ENCODE results near the gene USP47. TPM values are rescaled to one million over a fixed set of nuclear protein-coding genes. Genes with fewer than 3 reads are reported as not detected.

The USP47 gene
- total and polyA plus RNA-seq, 2 of the 8 experiments (the other 6 are each of a cell fraction or from before 2014, with no cell fraction given), result 4.2 to 21.3 TPM

DNA sequence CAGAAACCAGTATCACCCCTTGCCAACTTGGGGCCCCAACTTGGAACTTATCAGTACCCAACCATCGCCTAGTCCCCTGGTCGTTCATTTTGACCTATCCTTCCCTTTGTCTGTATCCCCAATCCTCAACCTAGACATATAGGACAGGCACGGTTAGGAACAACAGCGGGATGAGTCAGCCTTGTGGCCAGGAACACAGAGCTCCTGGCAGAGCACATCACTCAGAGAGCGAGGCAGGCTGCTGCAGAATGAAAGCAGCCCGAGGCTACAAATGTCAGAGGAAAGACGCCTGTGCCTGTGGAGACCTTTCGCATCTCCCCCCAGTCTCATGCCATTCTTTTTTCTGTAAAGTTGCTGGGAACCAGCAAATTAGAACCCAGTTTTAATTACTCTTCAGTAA, 152.1 kb downstream of the USP47 start:
- Histone ChIP-seq H2AFZ (ENCODE audit: low read length) (no peak overlapping the region), H3K18ac (ENCODE audit: extremely low read depth, low read length) (no peak overlapping the region), H4K20me1 (replicated peaks in 1 of 2; ENCODE audit: control insufficient read depth in 1 of 2, insufficient read depth in 2 of 2, low read length in 2 of 2) (no peaks in the 10 kb centered on the region), H3K79me1 (ENCODE audit: low read depth, low read length) (no peaks in the 10 kb centered on the region), H3K79me2 (ENCODE audit: control insufficient read depth in 1 of 2, insufficient read depth in 2 of 2, low read length in 2 of 2) (no peaks in the 10 kb centered on the region), H3K9ac (replicated peaks in 1 of 4; ENCODE audit: extremely low read depth in 1 of 4, low read depth in 3 of 4, low read length in 3 of 4) (no peak overlapping the region), H4K91ac (replicated peaks; ENCODE audit: insufficient read length, low read length) (no peak overlapping the region), H2BK5ac (ENCODE audit: low read depth, low read length) (no peak overlapping the region), H2BK20ac (ENCODE audit: low read length) (no peak overlapping the region), H3K27ac (ENCODE audit: low read depth, low read length) (no peak overlapping the region), H4K8ac (ENCODE audit: extremely low read depth, insufficient read depth, low read length) (no peak overlapping the region), H3K27me3 (replicated peaks in 1 of 4; ENCODE audit: control insufficient read depth in 3 of 4, extremely low read depth in 1 of 4, insufficient read depth in 3 of 4, low read length in 3 of 4) (no peaks in the 10 kb centered on the region), H3K4me1 (replicated peaks in 1 of 4; ENCODE audit: control insufficient read depth in 3 of 4, insufficient read depth in 4 of 4, low read length in 3 of 4) (no peaks in the 10 kb centered on the region), H3K9me3 (ENCODE audit: insufficient read depth in 2 of 2, low read depth in 1 of 2, low read length in 1 of 2) (no peaks in the 10 kb centered on the region), H3K56ac (replicated peaks; ENCODE audit: insufficient read length, low read depth, low read length) (no peak overlapping the region), H3K23me2 (ENCODE audit: low read depth, low read length) (no peaks in the 10 kb centered on the region), H3K14ac (ENCODE audit: insufficient read length) (no peak overlapping the region), H3K4ac (replicated peaks; ENCODE audit: insufficient read length, low read depth, low read length) (no peak overlapping the region), H2BK12ac (ENCODE audit: low read depth, low read length) (no peak overlapping the region), H3K23ac (ENCODE audit: insufficient read length) (no peak overlapping the region), H3K4me2 (ENCODE audit: insufficient read depth in 1 of 2, low read depth in 2 of 2, low read length in 2 of 2) (no peak overlapping the region), H2BK15ac (ENCODE audit: low read length) (no peak overlapping the region), H2BK120ac (replicated peaks; ENCODE audit: low read depth, low read length) (no peak overlapping the region), H4K5ac (ENCODE audit: insufficient read length, low read depth, low read length) (no peak overlapping the region), H3K4me3 (ENCODE audit: extremely low read depth in 1 of 4, insufficient read depth in 2 of 4, low read depth in 3 of 4, low read length in 4 of 4) (no peak overlapping the region), H2AK5ac (ENCODE audit: low read depth, low read length) (no peak overlapping the region), H3K36me3 (ENCODE audit: control insufficient read depth in 2 of 4, insufficient read depth in 4 of 4, low read length in 3 of 4) (peaks cover 2 to 6% (median 5%) of the 10 kb centered on the region in 4 experiments; a peak in 5 of 8 replicates)
- WGBS, 2 experiments (ENCODE audit: extremely low coverage in 1 of 2, insufficient coverage in 1 of 2, insufficient read length in 1 of 2, insufficient replicate concordance in 2 of 2, low coverage in 1 of 2, low lambda C conversion rate in 2 of 2, missing lambda C conversion rate in 1 of 2), result 83% methylated on average over 8 of the region's 8 CpGs; no CpG with 5 or more reads in 1 of the 2 experiments
- no peak for DNase-seq (ENCODE audit: low read depth in 1 of 2, low spot score in 2 of 2)
- POLR2A ChIA-PET (ENCODE audit: partially characterized antibody), result interaction anchor here (1.1 to 1.8 kb wide), 2 partner anchors 14 to 17 kb away, joined by 3 to 7 read pairs; partner anchors contain the start of gene DKK3
- no peak for FAIRE-seq
- CTCF ChIA-PET (ENCODE audit: partially characterized antibody), result interaction anchor here (0.6 to 0.9 kb wide), 2 partner anchors 11 to 181 kb away, joined by 3 read pairs; no protein-coding TSS in a partner anchor
- TF ChIP-seq POLR2A (IDR thresholded peaks at IDR 0.05; ENCODE audit: control extremely low read depth in 1 of 2, low read depth in 2 of 2, low read length in 2 of 2), result no peak
- no peak for TF ChIP-seq CHD2 (IDR thresholded peaks at IDR 0.05; ENCODE audit: low read length)
- TF ChIP-seq, protein P1, sequence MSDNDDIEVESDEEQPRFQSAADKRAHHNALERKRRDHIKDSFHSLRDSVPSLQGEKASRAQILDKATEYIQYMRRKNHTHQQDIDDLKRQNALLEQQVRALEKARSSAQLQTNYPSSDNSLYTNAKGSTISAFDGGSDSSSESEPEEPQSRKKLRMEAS (IDR thresholded peaks at IDR 0.05), result no peak
- TF ChIP-seq EP300 (IDR thresholded peaks at IDR 0.05; ENCODE audit: borderline replicate concordance in 1 of 2, low read depth in 2 of 2, low read length in 2 of 2), result no peak
- no peak for TF ChIP-seq RNF2 (IDR thresholded peaks at IDR 0.05; ENCODE audit: borderline replicate concordance, low read depth, low read length, missing control alignments, poor library complexity, severe bottlenecking)
- no peak for TF ChIP-seq SUZ12 (IDR thresholded peaks at IDR 0.05; ENCODE audit: low read length)
- no peak for TF ChIP-seq POLR2AphosphoS5 (IDR thresholded peaks at IDR 0.05; ENCODE audit: low read depth, low read length)
- TF ChIP-seq YY1 (IDR thresholded peaks at IDR 0.05; ENCODE audit: low read depth, low read length), result no peak
